ENCODE results near the gene VPS13C.

- TF ChIP-seq CTCF (conservative IDR thresholded peaks at IDR 0.05; ENCODE audit: low read length) (no peak), EZH2phosphoT487 (IDR thresholded peaks at IDR 0.05; ENCODE audit: borderline replicate concordance) (no peak)
Observed at GRCh38 chr15:61997786-61998185, 62.5 kb downstream of the VPS13C start.
